Measurements from ENCODE around the gene CHST8. TPM values are rescaled to one million over a fixed set of nuclear protein-coding genes. Genes with fewer than 3 reads are reported as not detected.

The CHST8 gene
- total and polyA plus RNA-seq, 12 donors = 0.13 to 0.50 (median 0.22) TPM; not detected in 3

GRCh38 chr19:33621065-33621785 is 528 bp upstream of the CHST8 start:
- WGBS, 2 donors = 14 to 15% methylated on average over 59 to 60 of the region's 60 CpGs
- Histone ChIP-seq H3K9me3 (no peaks in the 10 kb centered on the region), H3K4me3 (peak overlapping the region in 9 of 10 donors; percentile 31 to 63 (median 54)), H3K36me3 (no peaks in the 10 kb centered on the region), H3K27me3 (peaks cover 22 to 91% (median 72%) of the 10 kb centered on the region in 7 donors), H3K4me1 (peaks cover 0 to 19% (median 15%) of the 10 kb centered on the region in 9 donors), H3K27ac (no peak overlapping the region)
- intact Hi-C loops (cut with DNase I) = no loop called here
- peak in 3 of 8 donors; percentile 6 to 36 (median 13) for ATAC-seq
- DNase-seq = no peak
- TF ChIP-seq CTCF (IDR thresholded peaks at IDR 0.05) = no peak

- peak in 3 of 8 donors; percentile 21 to 41 (median 36) for ATAC-seq
Observed at GRCh38 chr19:33622505-33622808, 704 bp downstream of the CHST8 start.

GRCh38 chr19:33622809-33623511 is 1.2 kb downstream of the CHST8 start:
- peak in 2 of 8 donors; percentile 4 to 27 for ATAC-seq
- no peak for DNase-seq
- WGBS, 2 donors = 1 to 2% methylated on average over 63 to 64 of the region's 64 CpGs
- Histone ChIP-seq H3K9me3 (no peaks in the 10 kb centered on the region), H3K4me1 (peaks cover 0 to 19% (median 15%) of the 10 kb centered on the region in 9 donors), H3K4me3 (peak overlapping the region in 9 of 10 donors; percentile 43 to 63 (median 54)), H3K27me3 (peaks cover 22 to 94% (median 75%) of the 10 kb centered on the region in 7 donors), H3K27ac (no peak overlapping the region), H3K36me3 (no peaks in the 10 kb centered on the region)
- intact Hi-C loops (cut with DNase I) = no loop called here
- TF ChIP-seq CTCF (IDR thresholded peaks at IDR 0.05) = no peak

More at GRCh38 chr19:33622505-33622808, 704 bp downstream of the CHST8 start:
- Histone ChIP-seq H3K27ac (no peak overlapping the region), H3K36me3 (no peaks in the 10 kb centered on the region), H3K27me3 (peaks cover 22 to 94% (median 77%) of the 10 kb centered on the region in 7 donors), H3K4me3 (peak overlapping the region; percentile 21 to 63 (median 54)), H3K4me1 (peaks cover 0 to 19% (median 15%) of the 10 kb centered on the region in 9 donors), H3K9me3 (no peaks in the 10 kb centered on the region)
- 0 to 1% methylated on average over 32 to 35 of the region's 35 CpGs for WGBS, 2 donors
- no peak for TF ChIP-seq CTCF (IDR thresholded peaks at IDR 0.05)
- intact Hi-C loops (cut with DNase I) = no loop called here
- DNase-seq = no peak

GRCh38 chr19:33624586-33624985 is 2.8 kb downstream of the CHST8 start:
- TF ChIP-seq CTCF (IDR thresholded peaks at IDR 0.05) = no peak
- DNase-seq = no peak
- intact Hi-C loops (cut with DNase I) = no loop called here
- H3K9me3 ChIP-seq = no peaks in the 10 kb centered on the region
- ATAC-seq = no peak
- WGBS, 2 donors = 48 to 49% methylated on average over 5 of the region's 5 CpGs
- peaks cover 22 to 98% (median 81%) of the 10 kb centered on the region in 7 donors for H3K27me3 ChIP-seq
- H3K4me3 ChIP-seq = no peak overlapping the region
- H3K4me1 ChIP-seq = peaks cover 0 to 19% (median 15%) of the 10 kb centered on the region in 9 donors
- H3K36me3 ChIP-seq = no peaks in the 10 kb centered on the region
- no peak overlapping the region for H3K27ac ChIP-seq

Data from heart right ventricle (tissue), 16 donors.